Prostate gland (tissue), 2 donors: ENCODE data around the gene ALG12.

Experiments
- CTCF ChIP-seq, 4 experiments: fragments of 200-600 bp in 2 of 4; fragments of 450-650 bp in 2 of 4; sonication (generic) in 2 of 4; IDR thresholded peaks; 1 replicate in 3 of 4; 2 replicates in 1 of 4; pipeline ENCODE4 v1.5.1; 2016 to 2019; ENCODE audit warnings: antibody characterized with exemption in 4 of 4, mild to moderate bottlenecking in 2 of 4, moderate library complexity in 2 of 4
- POLR2AphosphoS5 ChIP-seq: sonication (generic); formaldehyde crosslinking; IDR thresholded peaks from one replicate; pipeline ENCODE4 v1.6.1; 2017; ENCODE audit warnings: antibody characterized with exemption

- no peak for TF ChIP-seq CTCF (IDR thresholded peaks at IDR 0.05)
- no peak for TF ChIP-seq POLR2AphosphoS5
Measured at GRCh38 chr22:49958366-49958921, 40.2 kb upstream of the ALG12 start.
